ENCODE measurements around the gene KCNQ1.

DNA sequence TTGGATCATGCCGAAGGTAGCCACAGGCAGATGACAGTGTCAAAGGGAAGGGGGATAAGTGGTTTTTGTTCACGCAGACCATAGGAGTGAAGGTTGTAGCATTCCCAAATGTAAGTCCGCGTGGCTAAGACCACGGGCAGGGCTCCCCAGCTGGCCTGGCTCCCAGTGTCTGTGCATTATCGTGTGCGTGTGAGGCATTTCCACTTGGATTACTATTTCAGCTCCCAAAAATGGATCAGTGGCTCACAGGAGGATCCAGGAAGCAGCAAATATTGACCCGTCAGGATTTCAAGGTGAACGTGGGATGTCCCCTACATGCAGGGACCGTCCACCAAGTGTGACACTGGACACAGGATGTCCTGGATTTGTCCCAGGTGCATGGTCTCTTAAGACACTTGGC lies 430.2 kb downstream of the KCNQ1 start:
- TF ChIP-seq, protein P1, sequence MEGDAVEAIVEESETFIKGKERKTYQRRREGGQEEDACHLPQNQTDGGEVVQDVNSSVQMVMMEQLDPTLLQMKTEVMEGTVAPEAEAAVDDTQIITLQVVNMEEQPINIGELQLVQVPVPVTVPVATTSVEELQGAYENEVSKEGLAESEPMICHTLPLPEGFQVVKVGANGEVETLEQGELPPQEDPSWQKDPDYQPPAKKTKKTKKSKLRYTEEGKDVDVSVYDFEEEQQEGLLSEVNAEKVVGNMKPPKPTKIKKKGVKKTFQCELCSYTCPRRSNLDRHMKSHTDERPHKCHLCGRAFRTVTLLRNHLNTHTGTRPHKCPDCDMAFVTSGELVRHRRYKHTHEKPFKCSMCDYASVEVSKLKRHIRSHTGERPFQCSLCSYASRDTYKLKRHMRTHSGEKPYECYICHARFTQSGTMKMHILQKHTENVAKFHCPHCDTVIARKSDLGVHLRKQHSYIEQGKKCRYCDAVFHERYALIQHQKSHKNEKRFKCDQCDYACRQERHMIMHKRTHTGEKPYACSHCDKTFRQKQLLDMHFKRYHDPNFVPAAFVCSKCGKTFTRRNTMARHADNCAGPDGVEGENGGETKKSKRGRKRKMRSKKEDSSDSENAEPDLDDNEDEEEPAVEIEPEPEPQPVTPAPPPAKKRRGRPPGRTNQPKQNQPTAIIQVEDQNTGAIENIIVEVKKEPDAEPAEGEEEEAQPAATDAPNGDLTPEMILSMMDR (IDR thresholded peaks at IDR 0.05; ENCODE audit: extremely low read depth in 1 of 2, insufficient read depth in 1 of 2, low read depth in 1 of 2, low read length in 2 of 2) = no peak
- TF ChIP-seq, protein P2, sequence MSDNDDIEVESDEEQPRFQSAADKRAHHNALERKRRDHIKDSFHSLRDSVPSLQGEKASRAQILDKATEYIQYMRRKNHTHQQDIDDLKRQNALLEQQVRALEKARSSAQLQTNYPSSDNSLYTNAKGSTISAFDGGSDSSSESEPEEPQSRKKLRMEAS (IDR thresholded peaks at IDR 0.05; ENCODE audit: insufficient read depth, insufficient read length) = no peak
- TF ChIP-seq POLR2AphosphoS5 (IDR thresholded peaks at IDR 0.05; ENCODE audit: insufficient read depth, low read depth, low read length) = no peak
